NCI-H2227 (cell line): ENCODE data around the gene EGFL7.

Experiments used
- DNase-seq: peaks from one replicate; lab custom pipeline; 2025; ENCODE audit not compliant: unreplicated experiment; lab: John Stamatoyannopoulos, UW

EGFL7 gene

DNA sequence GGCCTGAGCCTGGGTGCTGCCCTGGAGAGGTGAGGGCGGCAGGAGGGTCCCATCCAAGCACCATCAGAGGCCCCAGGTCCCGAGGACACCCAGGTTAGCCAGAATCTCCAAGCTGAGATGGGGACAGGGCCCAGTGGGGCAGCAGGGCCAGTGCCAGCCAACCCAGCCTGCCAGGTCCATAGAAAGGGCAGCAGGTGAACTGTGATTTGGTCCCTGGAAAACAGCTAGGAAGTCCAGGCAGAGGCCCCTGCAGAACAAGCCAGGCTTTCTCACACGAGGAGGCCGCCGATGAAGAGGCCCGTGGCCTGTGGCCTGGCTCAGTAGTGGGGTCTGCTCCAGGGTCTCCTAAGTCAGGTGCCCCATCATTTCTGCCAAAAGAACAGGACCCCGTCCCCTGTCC, 22.5 kb downstream of the EGFL7 start:
- DNase-seq = no peak

DNA sequence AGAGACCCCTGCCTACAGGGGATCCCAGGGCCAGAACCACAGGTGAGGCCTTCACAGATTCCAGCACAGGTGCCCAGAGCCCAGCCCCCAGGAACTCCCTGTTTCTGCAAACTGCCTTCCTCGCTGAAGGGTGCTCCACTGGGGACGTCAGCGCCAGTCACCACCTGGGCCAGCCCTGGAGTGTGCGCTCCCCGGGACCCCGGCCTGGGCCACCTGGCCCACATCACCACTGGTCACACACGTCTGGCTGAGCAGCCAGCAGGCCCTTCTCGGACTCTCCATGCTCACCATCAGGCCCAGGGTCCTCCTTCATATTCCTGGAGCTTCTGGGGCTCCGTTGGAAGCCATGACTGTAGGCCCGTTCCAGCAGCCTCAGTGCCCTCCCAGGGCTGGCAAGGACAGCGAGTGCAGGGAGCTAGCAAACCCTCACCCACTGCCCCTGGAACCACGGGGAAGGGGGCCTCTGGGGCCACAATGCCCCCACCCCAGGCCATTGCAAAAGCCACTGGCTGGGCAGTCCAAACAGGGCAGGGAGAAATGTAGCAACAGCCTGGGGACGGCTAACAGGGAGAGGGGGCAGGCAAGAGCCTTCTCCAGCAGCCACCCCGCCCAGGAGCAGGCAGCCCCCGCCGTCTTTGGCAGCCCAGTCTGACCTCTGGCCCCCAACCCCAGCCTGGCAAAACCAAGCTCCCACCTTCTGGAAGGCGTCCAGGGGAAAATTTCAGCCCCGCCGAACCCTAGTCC, 23.2 kb downstream of the EGFL7 start:
- no peak for DNase-seq

DNA sequence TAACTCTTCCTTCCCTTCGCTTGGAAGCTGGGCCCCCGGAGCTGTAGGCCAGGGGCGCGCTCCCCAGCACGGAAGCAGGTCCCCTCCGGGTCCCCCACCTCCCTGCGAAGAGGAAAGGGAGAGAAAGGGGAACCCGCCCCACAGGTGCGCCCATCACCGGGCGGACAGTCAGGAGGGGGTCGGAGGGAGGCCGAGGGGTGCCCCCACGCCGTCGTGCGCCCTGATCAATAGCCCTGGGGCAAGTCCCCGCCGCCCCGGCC, 23.7 kb downstream of the EGFL7 start:
- DNase-seq = no peak

DNA sequence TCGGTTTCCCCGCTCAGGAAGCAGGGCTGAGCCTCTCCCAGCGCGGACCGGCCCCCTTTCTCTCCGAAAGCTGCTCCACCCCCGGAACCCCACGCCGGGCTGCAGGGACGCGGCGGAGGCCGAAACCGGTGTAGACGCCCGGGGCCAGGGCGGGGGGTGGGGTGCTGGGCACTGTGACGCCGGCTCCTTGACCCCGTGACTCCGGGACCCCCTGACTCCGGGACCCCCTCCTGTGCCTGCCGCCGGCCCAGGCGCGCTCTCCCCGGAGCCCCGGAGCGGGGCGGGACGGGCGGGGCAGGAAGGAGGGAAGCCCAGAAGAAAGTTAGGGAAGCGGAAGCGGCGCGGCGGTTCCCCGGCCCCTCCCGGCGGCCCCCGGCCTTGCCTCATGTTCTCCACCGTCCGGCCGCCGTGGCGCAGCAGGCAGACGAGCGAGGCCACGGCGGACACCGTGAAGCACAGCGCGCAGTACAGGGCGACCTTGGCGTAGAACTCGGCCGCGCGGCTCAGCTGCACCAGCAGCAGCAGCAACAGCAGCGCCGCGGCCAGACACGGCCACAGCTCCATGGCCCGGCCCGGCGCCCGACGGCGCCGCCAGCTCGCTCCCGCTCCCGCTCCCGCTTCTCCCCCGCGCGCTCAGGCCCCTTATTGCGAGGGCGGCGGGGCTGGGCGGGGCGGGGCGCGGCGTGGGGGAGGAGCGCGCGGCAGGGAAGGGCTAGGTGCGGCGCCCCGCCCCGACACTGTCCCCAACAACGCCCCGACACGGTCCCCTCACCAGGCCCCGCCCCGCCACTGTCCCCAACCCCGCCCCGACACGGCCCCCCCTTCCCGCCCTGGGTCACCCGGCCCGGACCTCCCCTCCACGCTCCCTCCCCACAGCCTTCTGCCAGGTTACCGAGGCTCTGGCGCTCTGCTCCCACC, 24.3 kb downstream of the EGFL7 start, which contains the start of gene AGPAT2:
Gene AGPAT2, minus strand, starts transcription at position 664 of the 918 bp plus-strand sequence. Its CDS starts 100 bp downstream, at position 564.
- DNase-seq = peak; percentile 69

GRCh38 chr9:136687721-136688223, 25.1 kb downstream of the EGFL7 start:
- DNase-seq = no peak

DNA sequence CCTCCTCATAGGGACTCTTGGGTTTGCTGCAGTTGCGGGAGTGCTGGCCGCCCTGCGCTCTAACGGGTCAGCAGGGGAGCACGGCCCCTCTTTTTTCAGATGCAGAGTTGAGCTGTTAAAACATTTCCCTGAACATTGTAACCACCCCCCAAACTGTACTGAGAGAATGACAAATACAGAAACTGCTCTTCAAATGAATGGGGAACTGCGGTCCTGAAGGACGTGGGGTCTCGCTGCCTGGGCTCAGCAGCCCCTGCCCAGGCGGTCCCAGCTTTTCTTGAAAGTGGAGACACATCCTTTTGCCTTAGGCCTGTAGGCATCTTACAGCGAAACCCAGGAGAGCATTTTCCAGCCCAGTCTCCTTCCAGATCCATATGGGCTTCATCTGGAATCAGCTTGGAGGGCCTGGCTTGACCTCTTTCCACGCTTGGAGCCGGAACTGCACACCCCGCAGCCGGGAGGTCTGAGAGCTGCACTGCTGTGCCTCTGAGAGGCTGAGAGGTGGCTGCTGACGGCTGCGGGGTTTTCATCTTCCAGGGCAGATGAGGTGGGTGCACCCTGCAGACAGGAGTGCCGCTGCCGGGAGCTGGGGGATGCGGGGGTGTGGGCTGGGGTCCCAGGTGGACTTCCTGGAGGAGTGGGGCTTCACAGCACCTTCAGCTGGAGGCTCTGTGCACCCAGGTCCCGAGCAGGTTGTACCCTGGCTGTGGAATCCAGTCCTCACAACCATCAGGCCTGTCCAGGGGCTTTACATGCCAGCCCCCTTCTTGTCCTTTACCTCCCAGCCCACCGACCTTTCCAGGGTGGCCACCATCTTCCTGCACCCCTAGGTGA, 25.8 kb downstream of the EGFL7 start:
- DNase-seq = no peak

DNA sequence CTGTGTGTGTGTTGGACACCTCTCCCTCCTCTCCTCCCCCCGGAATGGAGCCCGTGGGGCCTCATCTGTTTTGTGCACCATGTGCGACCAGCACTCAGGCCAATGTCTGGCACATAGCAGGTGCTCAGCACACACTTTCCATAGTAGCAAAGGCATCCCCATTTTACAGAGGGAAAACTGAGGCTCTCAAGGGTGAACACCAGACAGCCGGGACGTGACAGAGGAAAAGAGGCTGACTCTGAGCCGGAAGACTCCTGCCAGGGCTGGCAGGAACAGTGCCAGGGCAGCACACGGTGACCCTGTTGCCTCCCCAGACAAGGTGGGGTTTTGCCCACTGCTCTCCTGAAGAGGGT, 26.4 kb downstream of the EGFL7 start:
- no peak for DNase-seq

- DNase-seq = no peak
Observed at GRCh38 chr9:136690104-136690805, 27.5 kb downstream of the EGFL7 start.

GRCh38 chr9:136690806-136691261, 28.1 kb downstream of the EGFL7 start:
- no peak for DNase-seq

GRCh38 chr9:136691316-136692184, 28.8 kb downstream of the EGFL7 start:
- no peak for DNase-seq

DNA sequence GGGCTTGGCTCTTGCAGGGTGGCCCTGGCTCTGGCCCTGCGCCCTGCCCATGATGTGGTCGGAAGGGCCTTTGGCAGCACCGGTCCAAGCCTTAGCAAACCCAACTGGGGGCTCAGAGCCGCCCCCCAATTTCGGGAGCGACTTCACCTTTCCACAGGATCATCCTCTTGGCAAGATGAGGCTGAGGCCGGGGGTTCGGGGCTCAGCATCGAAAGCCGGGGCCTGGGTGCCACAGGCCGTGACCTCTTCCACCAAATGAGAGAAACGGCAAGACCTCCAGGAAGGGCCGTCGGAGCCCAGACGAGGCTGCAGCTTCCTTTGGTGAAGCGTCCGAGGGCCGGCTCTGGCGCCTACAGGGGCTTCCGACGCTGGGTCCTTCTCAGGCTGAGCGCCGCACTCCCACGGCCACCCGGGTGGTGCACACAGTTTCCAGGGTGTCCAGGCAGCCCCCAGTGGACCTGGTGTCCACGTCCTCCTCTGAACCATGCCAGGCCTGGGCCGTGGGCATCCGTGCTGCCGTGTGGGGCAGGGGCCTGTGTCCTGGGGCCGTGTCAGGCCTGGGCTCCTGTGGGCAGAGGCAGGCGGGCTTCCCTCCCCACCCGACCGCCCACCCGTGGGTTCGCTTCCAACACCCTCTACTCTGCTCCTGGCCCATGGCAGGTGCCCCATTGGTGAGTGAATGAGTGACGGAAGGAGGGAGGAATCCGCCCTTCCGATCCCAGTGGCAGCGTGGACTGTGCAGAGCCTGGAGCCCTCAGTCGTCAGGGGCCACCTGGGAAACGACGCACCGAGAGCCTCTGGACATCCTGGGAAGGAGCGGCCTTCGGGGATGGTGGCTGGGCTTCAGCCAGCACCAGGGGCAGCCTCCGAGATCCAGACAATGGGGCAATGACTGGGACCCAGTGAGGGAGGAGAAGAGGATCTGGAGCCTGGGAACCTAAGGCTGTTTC, 29.7 kb downstream of the EGFL7 start:
- no peak for DNase-seq

DNA sequence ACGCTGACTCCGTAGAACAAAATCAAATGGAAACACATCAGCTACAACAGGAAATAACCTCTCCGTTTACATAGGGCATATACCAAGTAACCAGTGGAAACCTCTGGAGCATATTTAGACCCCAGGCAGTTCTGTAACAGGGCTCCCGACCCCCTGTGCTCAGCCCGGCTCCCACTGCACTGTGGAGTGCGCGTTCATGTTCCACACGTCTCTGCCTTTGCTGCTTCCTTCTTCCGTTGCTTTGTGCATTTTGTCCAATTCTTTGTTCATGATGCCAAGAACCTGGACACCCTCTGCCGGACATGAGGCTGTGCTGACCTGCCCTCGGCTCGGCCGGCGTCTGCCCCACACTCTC, 30.4 kb downstream of the EGFL7 start:
- DNase-seq = no peak

DNA sequence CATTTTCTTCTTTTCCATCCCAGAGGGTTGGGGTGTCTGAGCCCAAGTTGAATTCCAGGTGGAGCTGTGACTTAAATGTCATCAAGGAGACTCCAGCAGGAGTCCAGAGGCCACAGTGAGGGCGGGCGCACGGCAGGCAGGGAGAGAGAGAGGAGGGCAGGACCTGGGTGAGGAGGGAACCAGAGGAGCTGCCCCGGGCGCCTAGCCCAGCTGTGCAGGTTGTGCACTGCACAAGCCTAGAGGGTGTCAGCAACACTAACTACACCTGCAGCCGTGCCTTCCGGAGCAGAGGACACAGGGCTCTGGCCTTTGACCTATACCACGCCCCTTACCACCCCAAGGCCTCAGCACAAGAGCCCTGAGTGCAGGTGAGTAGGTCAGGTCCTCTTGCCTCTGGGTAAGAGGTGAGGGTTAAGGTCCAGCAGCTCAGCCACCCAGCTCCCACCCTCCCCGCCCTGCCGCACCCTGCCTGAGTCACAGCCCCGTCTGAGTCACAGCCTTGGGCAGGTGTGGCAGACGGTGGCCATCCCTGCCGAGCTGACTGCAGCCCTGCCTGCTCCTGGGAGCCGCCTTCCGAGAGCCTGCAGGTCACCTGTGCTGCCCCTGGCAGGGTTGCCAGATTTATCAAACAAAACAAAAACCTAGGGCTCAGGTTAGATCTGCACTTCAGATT, 30.9 kb downstream of the EGFL7 start:
- DNase-seq = no peak

DNA sequence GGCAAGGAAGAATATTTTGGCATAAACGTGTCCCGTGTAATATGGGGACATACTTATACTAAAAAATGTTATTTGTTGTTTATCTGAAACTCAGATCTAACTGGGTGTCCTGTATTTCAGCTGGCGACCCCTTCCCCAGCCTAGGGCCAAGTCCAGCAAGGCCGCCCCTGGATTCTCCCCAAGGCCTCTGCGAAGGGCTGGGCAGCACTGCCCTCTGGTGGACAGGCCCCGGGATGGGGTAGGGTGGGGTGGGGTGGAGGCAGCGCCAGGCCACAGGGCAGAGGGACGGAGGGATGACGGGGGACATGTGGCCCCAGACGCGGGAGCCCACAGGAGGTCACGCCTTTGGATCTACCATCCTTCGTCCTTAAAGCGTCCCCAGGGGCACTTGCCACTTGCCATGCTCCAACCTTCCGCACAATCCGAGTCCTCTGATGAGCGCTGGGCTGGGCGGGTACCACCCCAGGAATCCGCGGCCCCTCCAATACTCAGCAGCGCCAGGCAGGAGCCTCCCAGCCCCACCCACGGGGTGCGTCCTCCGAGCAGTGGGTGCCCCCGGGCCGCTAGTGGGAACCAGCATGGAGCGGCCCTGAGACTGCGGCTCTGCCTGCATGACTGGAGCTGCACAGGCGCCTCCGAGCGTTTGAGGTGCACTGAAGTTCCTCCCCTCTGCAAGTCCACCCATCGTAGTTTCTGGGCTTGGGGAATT, 31.6 kb downstream of the EGFL7 start:
- DNase-seq = no peak

GRCh38 chr9:136694872-136695247, 32.1 kb downstream of the EGFL7 start:
- no peak for DNase-seq

DNA sequence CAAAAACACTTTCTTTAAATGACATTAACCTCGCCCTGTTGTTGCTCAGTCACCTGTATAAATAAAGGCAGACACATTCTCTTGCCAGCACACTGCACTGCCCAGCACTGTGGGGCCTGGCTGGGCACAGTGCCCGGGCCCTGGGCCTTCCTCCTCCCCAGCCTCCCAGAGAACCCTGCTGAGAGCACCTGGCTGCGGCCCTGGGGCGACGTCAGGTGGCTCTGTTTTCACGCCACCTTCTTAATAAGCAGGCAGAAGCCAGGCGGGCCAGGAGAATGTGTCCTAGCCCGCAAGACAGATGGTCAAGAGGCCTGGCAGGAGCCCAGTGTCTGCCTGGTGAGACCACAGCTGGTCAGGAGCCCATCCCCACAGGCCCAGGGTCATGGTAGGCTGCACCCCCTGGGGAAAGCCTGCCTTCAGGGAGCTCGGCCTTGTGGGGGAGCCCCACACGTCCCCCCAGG, 32.7 kb downstream of the EGFL7 start:
- no peak for DNase-seq

GRCh38 chr9:136695955-136696354, 33.2 kb downstream of the EGFL7 start:
- DNase-seq = no peak
